Measurements from ENCODE around the gene TNNT2. TPM values are rescaled to one million over a fixed set of nuclear protein-coding genes. Genes with fewer than 3 reads are reported as not detected.

Gene TNNT2
- total RNA-seq, 1 donor from 2014 or later = 21.3 TPM

- peaks cover 5% of the 10 kb centered on the region for H3K4me1 Mint-ChIP-seq (ENCODE audit: unreplicated experiment)
- no peak for TF ChIP-seq CTCF (conservative IDR thresholded peaks at IDR 0.05)
- H3K4me3 Mint-ChIP-seq = no peak overlapping the region
- H3K27me3 Mint-ChIP-seq = peaks cover 18% of the 10 kb centered on the region
- H3K9me3 Mint-ChIP-seq = no peaks in the 10 kb centered on the region
- no peak for DNase-seq (ENCODE audit: extremely low spot score, unreplicated experiment)
- no peak overlapping the region for H3K27ac Mint-ChIP-seq
- H3K36me3 Mint-ChIP-seq = no peaks in the 10 kb centered on the region
These were observed 51.8 kb downstream of the TNNT2 start for GRCh38 chr1:201325678-201326060.

GRCh38 chr1:201324821-201325677, 52.4 kb downstream of the TNNT2 start:
- H3K36me3 Mint-ChIP-seq = no peaks in the 10 kb centered on the region
- peaks cover 18% of the 10 kb centered on the region for H3K27me3 Mint-ChIP-seq
- H3K4me3 Mint-ChIP-seq = no peak overlapping the region
- no peaks in the 10 kb centered on the region for H3K9me3 Mint-ChIP-seq
- no peak overlapping the region for H3K27ac Mint-ChIP-seq
- DNase-seq (ENCODE audit: extremely low spot score, unreplicated experiment) = no peak
- no peak for TF ChIP-seq CTCF (conservative IDR thresholded peaks at IDR 0.05)
- H3K4me1 Mint-ChIP-seq (ENCODE audit: unreplicated experiment) = peaks cover 5% of the 10 kb centered on the region

DNA sequence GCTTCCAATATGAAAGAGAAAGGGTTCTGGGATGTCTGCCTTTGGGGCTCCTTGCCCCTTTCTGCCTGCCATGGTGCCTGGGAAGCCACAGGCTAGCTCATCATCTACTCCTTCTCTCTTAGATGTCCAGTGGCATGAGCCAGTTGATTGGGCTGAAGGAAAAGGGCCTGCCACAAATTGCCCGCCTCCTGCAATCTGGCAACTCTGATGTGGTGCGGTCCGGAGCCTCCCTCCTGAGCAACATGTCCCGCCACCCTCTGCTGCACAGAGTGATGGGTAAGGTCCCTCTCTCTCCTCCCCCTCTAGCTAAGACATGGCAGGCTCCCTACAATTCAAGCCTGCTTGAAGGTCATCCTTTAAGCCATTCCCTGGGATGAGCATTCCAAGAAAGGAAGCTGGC, 53.2 kb downstream of the TNNT2 start:
- no peak for TF ChIP-seq CTCF (conservative IDR thresholded peaks at IDR 0.05)
- Mint-ChIP-seq H3K36me3 (no peaks in the 10 kb centered on the region), H3K27ac (no peak overlapping the region), H3K4me3 (no peak overlapping the region), H3K27me3 (peaks cover 13% of the 10 kb centered on the region), H3K9me3 (no peaks in the 10 kb centered on the region), H3K4me1 (ENCODE audit: unreplicated experiment) (peaks cover 5% of the 10 kb centered on the region)
- DNase-seq (ENCODE audit: extremely low spot score, unreplicated experiment) = no peak

- H3K4me3 Mint-ChIP-seq = no peak overlapping the region
- TF ChIP-seq CTCF (conservative IDR thresholded peaks at IDR 0.05) = no peak
- no peaks in the 10 kb centered on the region for H3K36me3 Mint-ChIP-seq
- H3K27ac Mint-ChIP-seq = no peak overlapping the region
- no peak for DNase-seq (ENCODE audit: extremely low spot score, unreplicated experiment)
- H3K27me3 Mint-ChIP-seq = peaks cover 17% of the 10 kb centered on the region
- H3K4me1 Mint-ChIP-seq (ENCODE audit: unreplicated experiment) = no peaks in the 10 kb centered on the region
- H3K9me3 Mint-ChIP-seq = no peaks in the 10 kb centered on the region
These were observed 54.6 kb downstream of the TNNT2 start for GRCh38 chr1:201322653-201323510.

DNA sequence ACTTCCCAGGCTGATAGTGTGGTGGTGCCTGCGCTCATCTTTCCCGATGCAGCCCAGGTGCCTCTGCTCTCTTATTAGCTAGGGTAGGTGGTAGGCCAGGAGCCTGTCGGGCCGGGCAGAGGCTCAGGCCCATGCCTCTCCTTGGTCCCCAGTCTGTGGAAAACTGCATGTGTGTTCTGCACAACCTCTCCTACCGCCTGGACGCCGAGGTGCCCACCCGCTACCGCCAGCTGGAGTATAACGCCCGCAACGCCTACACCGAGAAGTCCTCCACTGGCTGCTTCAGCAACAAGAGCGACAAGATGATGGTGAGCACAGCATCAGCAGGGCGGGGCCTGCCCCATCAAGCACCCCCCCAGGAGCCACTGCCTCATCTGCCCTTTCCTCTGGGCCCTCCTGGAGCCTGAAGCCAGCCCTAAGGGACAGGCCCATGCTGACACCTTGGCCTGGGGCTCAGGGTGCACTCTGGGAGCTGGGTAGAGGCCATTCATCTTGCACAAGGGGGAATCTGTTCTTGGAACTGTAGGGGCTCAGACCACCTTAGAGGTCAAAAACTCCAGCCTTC, 55.6 kb downstream of the TNNT2 start:
- Mint-ChIP-seq H3K27me3 (peaks cover 14% of the 10 kb centered on the region), H3K4me3 (no peak overlapping the region), H3K27ac (no peak overlapping the region), H3K36me3 (no peaks in the 10 kb centered on the region), H3K4me1 (ENCODE audit: unreplicated experiment) (no peaks in the 10 kb centered on the region), H3K9me3 (no peaks in the 10 kb centered on the region)
- TF ChIP-seq CTCF (conservative IDR thresholded peaks at IDR 0.05) = no peak
- no peak for DNase-seq (ENCODE audit: extremely low spot score, unreplicated experiment)
